GM12878 (cell line): ENCODE measurements around the gene LRP1B. TPM values are rescaled to one million over a fixed set of nuclear protein-coding genes. Genes with fewer than 3 reads are reported as not detected.

Experiments
- ATAC-seq: fragments of 200-7000 bp; cut with Tn5 transposase; 3 replicates; pipeline ENCODE4 v1.9.1; 2020; ENCODE audit warnings: mild to moderate bottlenecking, moderate library complexity
- BruUV-seq: library from RNA; stranded (reverse); fragments of 400-500 nt; replicated peaks from 2 replicates; lab custom pipeline; 2021; lab: Mats Ljungman, UMichigan
- CTCF ChIA-PET: fragments of 300-600 bp; sonication (Branson Sonifier 250); formaldehyde crosslinking; extraction: SDS; loops from one replicate; lab custom pipeline; 2021; ENCODE audit warnings: inconsistent platforms; lab: Yijun Ruan, JAX
- POLR2A ChIA-PET: fragments of 350-600 bp; formaldehyde crosslinking; extraction: SDS; loops from one replicate; lab custom pipeline; 2021; ENCODE audit warnings: inconsistent platforms; lab: Charles Lee
- RAD21 ChIA-PET: fragments of 300-600 bp; sonication (Branson Sonifier 250); formaldehyde crosslinking; loops from one replicate; lab custom pipeline; 2023; ENCODE audit warnings: antibody characterized with exemption; ENCODE audit not compliant: unreplicated experiment; lab: Charles Lee
- SMC1A ChIA-PET: fragments of 300-600 bp; sonication (Branson Sonifier 250); formaldehyde crosslinking; loops from one replicate; lab custom pipeline; 2023; ENCODE audit not compliant: unreplicated experiment, uncharacterized antibody; lab: Charles Lee
- DNase-seq: peaks from one replicate; pipeline ENCODE4 v3.0.0-alpha.2; 2011; ENCODE audit warnings: low read depth, low spot score
- FAIRE-seq: peaks from 3 replicates; lab custom pipeline; 2011; peaks lifted over from hg19 to GRCh38; lab: Jason Lieb, UNC
- H2AFZ ChIP-seq: 2 replicates; pipeline ENCODE4 v1.6.0; 2011; ENCODE audit warnings: low read depth, low read length, control low read depth; ENCODE audit not compliant: control insufficient read depth
- H3K27ac ChIP-seq: 2 replicates; pipeline ENCODE4 v1.5.1; 2011; ENCODE audit warnings: control low read depth; ENCODE audit not compliant: control insufficient read depth, insufficient read depth
- H3K27me3 ChIP-seq, 2 experiments: replicated peaks in 1 of 2; 2 replicates each; pipeline versions ENCODE4 v1.6.0 to v1.6.1; 2011; ENCODE audit warnings: low read length in 1 of 2; ENCODE audit not compliant: control insufficient read depth in 2 of 2, insufficient read depth in 2 of 2
- H3K36me3 ChIP-seq, 2 experiments: 2 replicates each; pipeline ENCODE4 v1.5.1; 2011; ENCODE audit warnings: low read length in 1 of 2; ENCODE audit not compliant: control insufficient read depth in 2 of 2, insufficient read depth in 2 of 2
- H3K4me1 ChIP-seq: 2 replicates; pipeline ENCODE4 v1.6.1; 2011; ENCODE audit warnings: mild to moderate bottlenecking, low read length, moderate library complexity, mixed read lengths; ENCODE audit not compliant: control insufficient read depth, insufficient read depth
- H3K4me2 ChIP-seq: 2 replicates; pipeline ENCODE4 v1.6.0; 2011; ENCODE audit warnings: control low read depth; ENCODE audit not compliant: control insufficient read depth, insufficient read depth
- H3K4me3 ChIP-seq: fragments of 200-600 bp; sonication (generic); 2 replicates; pipeline ENCODE4 v1.5.1; 2016
- H3K79me2 ChIP-seq: 2 replicates; pipeline ENCODE4 v1.6.0; 2011; ENCODE audit warnings: low read length; ENCODE audit not compliant: control insufficient read depth, insufficient read depth
- H3K9ac ChIP-seq: 2 replicates; pipeline ENCODE4 v1.8.0; 2011; ENCODE audit warnings: low read length, control low read depth, mixed read lengths; ENCODE audit not compliant: control insufficient read depth, insufficient read depth
- H3K9me3 ChIP-seq: replicated peaks from 3 replicates; pipeline ENCODE4 v1.5.1; 2011; ENCODE audit warnings: mild to moderate bottlenecking, low read length; ENCODE audit not compliant: control insufficient read depth, insufficient read depth
- H4K20me1 ChIP-seq: 2 replicates; pipeline ENCODE4 v1.6.0; 2011; ENCODE audit not compliant: control insufficient read depth, insufficient read depth
- BACH1 ChIP-seq: fragments of 450-650 bp; IDR thresholded peaks from 2 replicates; pipeline ENCODE4 v1.6.1; 2017; ENCODE audit warnings: mild to moderate bottlenecking, borderline replicate concordance
- CEBPB ChIP-seq, 2 experiments: fragments of 150-350 bp in 1 of 2; IDR thresholded peaks; 2 replicates each; pipeline ENCODE4 v1.6.1; 2012 to 2014; ENCODE audit warnings: low read depth in 2 of 2, low read length in 2 of 2, borderline replicate concordance in 1 of 2, inconsistent platforms in 1 of 2
- CHD1 ChIP-seq: IDR thresholded peaks from 2 replicates; pipeline ENCODE4 v1.6.1; 2012; ENCODE audit warnings: low read depth, low read length, improper control_type of control experiment
- CHD4 ChIP-seq: fragments of 200-600 bp; sonication (generic); IDR thresholded peaks from 2 replicates; pipeline ENCODE4 v1.6.1; 2016; ENCODE audit warnings: mild to moderate bottlenecking
- ESRRA ChIP-seq: IDR thresholded peaks from 2 replicates; pipeline ENCODE4 v1.6.1; 2012; ENCODE audit warnings: mild to moderate bottlenecking, low read length, improper control_type of control experiment
- ETV6 ChIP-seq, 2 experiments: fragments of 450-650 bp in 1 of 2; IDR thresholded peaks in 1 of 2; conservative IDR thresholded peaks in 1 of 2; 2 replicates each; pipeline ENCODE4 v1.6.1; 2014; ENCODE audit warnings: antibody characterized with exemption in 1 of 2, borderline replicate concordance in 1 of 2, low read depth in 1 of 2, mild to moderate bottlenecking in 1 of 2, moderate library complexity in 1 of 2
- NFYB ChIP-seq: IDR thresholded peaks from 2 replicates; pipeline ENCODE4 v1.6.1; 2011; ENCODE audit warnings: low read depth, mild to moderate bottlenecking, low read length, improper control_type of control experiment, moderate library complexity; ENCODE audit not compliant: insufficient read depth
- RELA ChIP-seq: fragments of 450-650 bp; IDR thresholded peaks from 2 replicates; pipeline ENCODE4 v1.8.0; 2014; ENCODE audit warnings: borderline replicate concordance; ENCODE audit not compliant: partially characterized antibody
- SMARCA5 ChIP-seq: fragments of 450-650 bp; IDR thresholded peaks from 2 replicates; pipeline ENCODE4 v1.6.1; 2017; ENCODE audit warnings: mild to moderate bottlenecking
- STAT3 ChIP-seq: IDR thresholded peaks from 2 replicates; pipeline ENCODE4 v1.6.1; 2011; ENCODE audit warnings: low read depth, low read length, improper control_type of control experiment
- ZNF24 ChIP-seq: fragments of 450-650 bp; IDR thresholded peaks from 2 replicates; pipeline ENCODE4 v1.6.1; 2017; ENCODE audit warnings: antibody characterized with exemption, mild to moderate bottlenecking
- WGBS: methylation state at CpG from one replicate; pipeline ENCODE4 v1.1.6; 2016; ENCODE audit warnings: low lambda C conversion rate; ENCODE audit not compliant: insufficient replicate concordance, insufficient coverage; ENCODE audit errors: missing lambda C conversion rate; 5-methylcytosine and 5-hydroxymethylcytosine counted together
- in situ Hi-C: fragments of 300-500 bp; cut with MboI; formaldehyde crosslinking; loops from 9 replicates; pipeline ENCODE4 v1.14.3; 2018; ENCODE audit warnings: mixed read lengths
- intact Hi-C: fragments of 100-400 bp; cut with micrococcal nuclease; formaldehyde crosslinking; loops from one replicate; pipeline ENCODE4 v1.14.2; 2022; ENCODE audit not compliant: unreplicated experiment
- polyA plus RNA-seq, 11 experiments: library from polyadenylated mRNA; depleted of rRNA in 4 of 11; unstranded in 6 of 11; stranded (reverse) in 5 of 11; fragments of >200 nt; fragmentation: Nextera tagmentation in 4 of 11; fragmentation: Illumina TruSeq in 1 of 11; extraction: Ambion mirVana in 4 of 11; extraction: Trizol in 1 of 11; gene quantifications; 1 replicate in 1 of 11; 2 replicates in 10 of 11; pipeline versions ENCODE4 v1.2.1 to v1.2.3, GENCODE V29; 2011 to 2016; ENCODE audit warnings: inconsistent platforms in 2 of 11, missing spikeins in 2 of 11, low read depth in 1 of 11
- total RNA-seq, 4 experiments: library from RNA; depleted of rRNA in 3 of 4; stranded (reverse); fragments of >200 nt in 3 of 4; fragmentation: Illumina TruSeq in 1 of 4; extraction: Trizol in 1 of 4; gene quantifications; 2 replicates each; pipeline versions ENCODE4 v1.2.1 to v1.2.3, GENCODE V29; 2013 to 2021
- TF ChIP-seq, protein P1 (sequence below): IDR thresholded peaks from 2 replicates; pipeline ENCODE4 v1.6.1; 2012; ENCODE audit warnings: low read length, inconsistent platforms
- TF ChIP-seq, protein P2 (sequence below): fragments of 450-650 bp; IDR thresholded peaks from 2 replicates; pipeline ENCODE4 v1.6.1; 2017; ENCODE audit warnings: borderline replicate concordance
- TF ChIP-seq, protein P3 (sequence below): fragments of 450-650 bp; IDR thresholded peaks from 2 replicates; pipeline ENCODE4 v1.6.1; 2017; ENCODE audit warnings: mild to moderate bottlenecking, moderate library complexity

The LRP1B gene
- total and polyA plus RNA-seq, 10 of the 15 experiments (the other 5 are each of a cell fraction or from before 2014, with no cell fraction given) = under 0.01 to 0.06 (median 0.03) TPM; not detected in 5

DNA sequence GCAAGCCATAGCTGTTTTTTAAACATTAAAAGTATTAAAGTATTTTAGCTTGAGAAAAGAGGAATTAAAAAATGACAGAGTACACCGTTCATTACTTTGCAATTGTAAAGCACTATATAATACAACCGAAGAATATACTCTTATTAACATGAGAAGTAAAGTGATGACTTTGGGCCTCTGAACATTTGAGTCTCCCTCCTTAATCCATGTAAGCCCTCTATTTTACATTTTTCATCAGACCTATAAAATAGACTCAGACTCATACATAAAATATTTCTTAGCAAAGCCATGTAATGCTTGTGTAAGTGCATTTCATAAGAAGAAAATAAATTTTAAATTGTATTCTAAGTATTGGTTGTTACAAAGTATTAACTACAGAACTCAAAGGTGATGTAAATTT lies 198.6 kb downstream of the LRP1B start (continued):
- TF ChIP-seq, protein P1, sequence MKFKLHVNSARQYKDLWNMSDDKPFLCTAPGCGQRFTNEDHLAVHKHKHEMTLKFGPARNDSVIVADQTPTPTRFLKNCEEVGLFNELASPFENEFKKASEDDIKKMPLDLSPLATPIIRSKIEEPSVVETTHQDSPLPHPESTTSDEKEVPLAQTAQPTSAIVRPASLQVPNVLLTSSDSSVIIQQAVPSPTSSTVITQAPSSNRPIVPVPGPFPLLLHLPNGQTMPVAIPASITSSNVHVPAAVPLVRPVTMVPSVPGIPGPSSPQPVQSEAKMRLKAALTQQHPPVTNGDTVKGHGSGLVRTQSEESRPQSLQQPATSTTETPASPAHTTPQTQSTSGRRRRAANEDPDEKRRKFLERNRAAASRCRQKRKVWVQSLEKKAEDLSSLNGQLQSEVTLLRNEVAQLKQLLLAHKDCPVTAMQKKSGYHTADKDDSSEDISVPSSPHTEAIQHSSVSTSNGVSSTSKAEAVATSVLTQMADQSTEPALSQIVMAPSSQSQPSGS = no peak

GRCh38 chr2:141931797-141932196 lies 199.0 kb downstream of the LRP1B start:
- H3K9ac ChIP-seq = no peak overlapping the region
- 11% methylated on average over 3 of the region's 3 CpGs for WGBS
- RAD21 ChIA-PET = no interaction called here
- ATAC-seq (no peak), FAIRE-seq (no peak), DNase-seq (no peak)
- POLR2A ChIA-PET = no interaction called here
- no peaks in the 10 kb centered on the region for H4K20me1 ChIP-seq
- no peak overlapping the region for H3K4me2 ChIP-seq
- intact Hi-C loops = no loop called here
- no peak overlapping the region for H2AFZ ChIP-seq
- no TSS peak for BruUV-seq
- SMC1A ChIA-PET = no interaction called here
- no peaks in the 10 kb centered on the region for H3K4me1 ChIP-seq
- CTCF ChIA-PET = interaction anchor here (0.7 kb wide), 1 partner anchor 20 kb away, joined by 3 read pairs; no protein-coding TSS in a partner anchor
- in situ Hi-C loops = no loop called here
- no peak overlapping the region for H3K4me3 ChIP-seq
- no peaks in the 10 kb centered on the region for H3K9me3 ChIP-seq
- no peaks in the 10 kb centered on the region for H3K36me3 ChIP-seq
- no peaks in the 10 kb centered on the region for H3K27me3 ChIP-seq
- H3K27ac ChIP-seq = no peak overlapping the region
- no peaks in the 10 kb centered on the region for H3K79me2 ChIP-seq
- TF ChIP-seq ESRRA = no peak
- no peak for TF ChIP-seq CHD4
- TF ChIP-seq, protein P2, sequence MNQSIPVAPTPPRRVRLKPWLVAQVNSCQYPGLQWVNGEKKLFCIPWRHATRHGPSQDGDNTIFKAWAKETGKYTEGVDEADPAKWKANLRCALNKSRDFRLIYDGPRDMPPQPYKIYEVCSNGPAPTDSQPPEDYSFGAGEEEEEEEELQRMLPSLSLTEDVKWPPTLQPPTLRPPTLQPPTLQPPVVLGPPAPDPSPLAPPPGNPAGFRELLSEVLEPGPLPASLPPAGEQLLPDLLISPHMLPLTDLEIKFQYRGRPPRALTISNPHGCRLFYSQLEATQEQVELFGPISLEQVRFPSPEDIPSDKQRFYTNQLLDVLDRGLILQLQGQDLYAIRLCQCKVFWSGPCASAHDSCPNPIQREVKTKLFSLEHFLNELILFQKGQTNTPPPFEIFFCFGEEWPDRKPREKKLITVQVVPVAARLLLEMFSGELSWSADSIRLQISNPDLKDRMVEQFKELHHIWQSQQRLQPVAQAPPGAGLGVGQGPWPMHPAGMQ = no peak
- TF ChIP-seq STAT3 = no peak
- no peak for TF ChIP-seq RELA
- TF ChIP-seq ZNF24 = no peak
- TF ChIP-seq SMARCA5 = no peak
- TF ChIP-seq, protein P1 = no peak
- TF ChIP-seq ETV6 (conservative IDR thresholded peaks at IDR 0.05 in 1 of 2, IDR thresholded peaks at IDR 0.05 in 1 of 2; ENCODE audit: borderline replicate concordance in 1 of 2, low read depth in 1 of 2) = no peak
- no peak for TF ChIP-seq NFYB
- TF ChIP-seq BACH1 = no peak
- TF ChIP-seq, protein P3, sequence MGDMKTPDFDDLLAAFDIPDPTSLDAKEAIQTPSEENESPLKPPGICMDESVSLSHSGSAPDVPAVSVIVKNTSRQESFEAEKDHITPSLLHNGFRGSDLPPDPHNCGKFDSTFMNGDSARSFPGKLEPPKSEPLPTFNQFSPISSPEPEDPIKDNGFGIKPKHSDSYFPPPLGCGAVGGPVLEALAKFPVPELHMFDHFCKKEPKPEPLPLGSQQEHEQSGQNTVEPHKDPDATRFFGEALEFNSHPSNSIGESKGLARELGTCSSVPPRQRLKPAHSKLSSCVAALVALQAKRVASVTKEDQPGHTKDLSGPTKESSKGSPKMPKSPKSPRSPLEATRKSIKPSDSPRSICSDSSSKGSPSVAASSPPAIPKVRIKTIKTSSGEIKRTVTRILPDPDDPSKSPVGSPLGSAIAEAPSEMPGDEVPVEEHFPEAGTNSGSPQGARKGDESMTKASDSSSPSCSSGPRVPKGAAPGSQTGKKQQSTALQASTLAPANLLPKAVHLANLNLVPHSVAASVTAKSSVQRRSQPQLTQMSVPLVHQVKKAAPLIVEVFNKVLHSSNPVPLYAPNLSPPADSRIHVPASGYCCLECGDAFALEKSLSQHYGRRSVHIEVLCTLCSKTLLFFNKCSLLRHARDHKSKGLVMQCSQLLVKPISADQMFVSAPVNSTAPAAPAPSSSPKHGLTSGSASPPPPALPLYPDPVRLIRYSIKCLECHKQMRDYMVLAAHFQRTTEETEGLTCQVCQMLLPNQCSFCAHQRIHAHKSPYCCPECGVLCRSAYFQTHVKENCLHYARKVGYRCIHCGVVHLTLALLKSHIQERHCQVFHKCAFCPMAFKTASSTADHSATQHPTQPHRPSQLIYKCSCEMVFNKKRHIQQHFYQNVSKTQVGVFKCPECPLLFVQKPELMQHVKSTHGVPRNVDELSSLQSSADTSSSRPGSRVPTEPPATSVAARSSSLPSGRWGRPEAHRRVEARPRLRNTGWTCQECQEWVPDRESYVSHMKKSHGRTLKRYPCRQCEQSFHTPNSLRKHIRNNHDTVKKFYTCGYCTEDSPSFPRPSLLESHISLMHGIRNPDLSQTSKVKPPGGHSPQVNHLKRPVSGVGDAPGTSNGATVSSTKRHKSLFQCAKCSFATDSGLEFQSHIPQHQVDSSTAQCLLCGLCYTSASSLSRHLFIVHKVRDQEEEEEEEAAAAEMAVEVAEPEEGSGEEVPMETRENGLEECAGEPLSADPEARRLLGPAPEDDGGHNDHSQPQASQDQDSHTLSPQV = no peak
- TF ChIP-seq CEBPB (IDR thresholded peaks at IDR 0.05; ENCODE audit: borderline replicate concordance in 1 of 2, low read depth in 2 of 2, low read length in 2 of 2) = no peak
- no peak for TF ChIP-seq CHD1
